C4-2B (cell line): ENCODE results near the gene FGFBP2.

Experiments used
- ZFX ChIP-seq: fragments of 450-650 bp; IDR thresholded peaks from 2 replicates; pipeline ENCODE4 v1.6.1; 2017
- TF ChIP-seq, protein P1 (sequence below): fragments of 450-650 bp; conservative IDR thresholded peaks from 2 replicates; pipeline ENCODE4 v1.5.1; 2017; ENCODE audit warnings: mild to moderate bottlenecking

GRCh38 chr4:15955670-15956069, 7.3 kb downstream of the FGFBP2 start:
- TF ChIP-seq, protein P1, sequence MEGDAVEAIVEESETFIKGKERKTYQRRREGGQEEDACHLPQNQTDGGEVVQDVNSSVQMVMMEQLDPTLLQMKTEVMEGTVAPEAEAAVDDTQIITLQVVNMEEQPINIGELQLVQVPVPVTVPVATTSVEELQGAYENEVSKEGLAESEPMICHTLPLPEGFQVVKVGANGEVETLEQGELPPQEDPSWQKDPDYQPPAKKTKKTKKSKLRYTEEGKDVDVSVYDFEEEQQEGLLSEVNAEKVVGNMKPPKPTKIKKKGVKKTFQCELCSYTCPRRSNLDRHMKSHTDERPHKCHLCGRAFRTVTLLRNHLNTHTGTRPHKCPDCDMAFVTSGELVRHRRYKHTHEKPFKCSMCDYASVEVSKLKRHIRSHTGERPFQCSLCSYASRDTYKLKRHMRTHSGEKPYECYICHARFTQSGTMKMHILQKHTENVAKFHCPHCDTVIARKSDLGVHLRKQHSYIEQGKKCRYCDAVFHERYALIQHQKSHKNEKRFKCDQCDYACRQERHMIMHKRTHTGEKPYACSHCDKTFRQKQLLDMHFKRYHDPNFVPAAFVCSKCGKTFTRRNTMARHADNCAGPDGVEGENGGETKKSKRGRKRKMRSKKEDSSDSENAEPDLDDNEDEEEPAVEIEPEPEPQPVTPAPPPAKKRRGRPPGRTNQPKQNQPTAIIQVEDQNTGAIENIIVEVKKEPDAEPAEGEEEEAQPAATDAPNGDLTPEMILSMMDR, result no peak
- TF ChIP-seq ZFX, result no peak
